ENCODE data around the gene DHX30. TPM values are rescaled to one million over a fixed set of nuclear protein-coding genes. Genes with fewer than 3 reads are reported as not detected.

Gene DHX30
- total RNA-seq, 1 donor from 2014 or later, result 45.3 TPM

- DNase-seq, result peak; percentile 24
- intact Hi-C loops (cut with DNase I), result no loop called here
- no peak for ATAC-seq (ENCODE audit: poor library complexity)
Measured at GRCh38 chr3:47850564-47851410, 47.8 kb downstream of the DHX30 start.

GRCh38 chr3:47851888-47852603 lies 49.1 kb downstream of the DHX30 start:
- intact Hi-C loops (cut with DNase I), result no loop called here
- peak; percentile 18 for DNase-seq
- ATAC-seq (ENCODE audit: poor library complexity), result no peak

GRCh38 chr3:47852604-47853602 lies 50.0 kb downstream of the DHX30 start:
- DNase-seq (peak; percentile 35), ATAC-seq (ENCODE audit: poor library complexity) (no peak)
- intact Hi-C loops (cut with DNase I), result no loop called here

- no peak for ATAC-seq (ENCODE audit: poor library complexity)
- DNase-seq, result peak; percentile 25
- intact Hi-C loops (cut with DNase I), result no loop called here
Measured at GRCh38 chr3:47854267-47854666, 51.3 kb downstream of the DHX30 start.

- DNase-seq (peak; percentile 32), ATAC-seq (ENCODE audit: poor library complexity) (no peak)
- intact Hi-C loops (cut with DNase I), result no loop called here
Measured at GRCh38 chr3:47854720-47855455, 52.0 kb downstream of the DHX30 start.

GRCh38 chr3:47855461-47856383 lies 52.8 kb downstream of the DHX30 start:
- intact Hi-C loops (cut with DNase I), result no loop called here
- ATAC-seq (ENCODE audit: poor library complexity), result no peak
- DNase-seq, result peak; percentile 18

GRCh38 chr3:47856669-47857068 lies 53.7 kb downstream of the DHX30 start:
- DNase-seq (peak; percentile 41), ATAC-seq (ENCODE audit: poor library complexity) (no peak)
- intact Hi-C loops (cut with DNase I), result no loop called here

- DNase-seq, result peak; percentile 11
- ATAC-seq (ENCODE audit: poor library complexity), result no peak
- intact Hi-C loops (cut with DNase I), result no loop called here
Measured at GRCh38 chr3:47857151-47857550, 54.2 kb downstream of the DHX30 start.

- ATAC-seq (ENCODE audit: poor library complexity), result no peak
- peak; percentile 8 for DNase-seq
- intact Hi-C loops (cut with DNase I), result no loop called here
Measured at GRCh38 chr3:47859956-47860605, 57.1 kb downstream of the DHX30 start.

GRCh38 chr3:47863391-47864128 lies 60.6 kb downstream of the DHX30 start:
- no peak for ATAC-seq (ENCODE audit: poor library complexity)
- intact Hi-C loops (cut with DNase I), result no loop called here
- DNase-seq, result peak; percentile 20

- intact Hi-C loops (cut with DNase I), result no loop called here
- peak; percentile 3 for DNase-seq
- no peak for ATAC-seq (ENCODE audit: poor library complexity)
Measured at GRCh38 chr3:47865192-47865591, 62.3 kb downstream of the DHX30 start.

- DNase-seq (peak; percentile 24), ATAC-seq (ENCODE audit: poor library complexity) (peak; percentile 19)
Measured at GRCh38 chr3:47867451-47868044, 64.6 kb downstream of the DHX30 start.

GRCh38 chr3:47868306-47868705 lies 65.4 kb downstream of the DHX30 start:
- intact Hi-C loops (cut with DNase I), result no loop called here

More at GRCh38 chr3:47867451-47868044, 64.6 kb downstream of the DHX30 start:
- intact Hi-C loops (cut with DNase I), result no loop called here

GRCh38 chr3:47870156-47870555 lies 67.2 kb downstream of the DHX30 start:
- intact Hi-C loops (cut with DNase I), result no loop called here
- no peak for ATAC-seq (ENCODE audit: poor library complexity)
- no peak for DNase-seq

More at GRCh38 chr3:47868306-47868705, 65.4 kb downstream of the DHX30 start:
- ATAC-seq (ENCODE audit: poor library complexity) (no peak), DNase-seq (peak; percentile 11)

- DNase-seq (no peak), ATAC-seq (ENCODE audit: poor library complexity) (no peak)
- intact Hi-C loops (cut with DNase I), result no loop called here
Measured at GRCh38 chr3:47870702-47871260, 67.8 kb downstream of the DHX30 start.
